H1 (cell line): ENCODE data around the gene TTC3. TPM values are rescaled to one million over a fixed set of nuclear protein-coding genes. Genes with fewer than 3 reads are reported as not detected.

Experiments
- CTCF ChIA-PET: fragments of 300-600 bp; sonication (Branson Sonifier 250); formaldehyde crosslinking; loops from one replicate; lab custom pipeline; 2021; ENCODE audit not compliant: partially characterized antibody; lab: Charles Lee
- POLR2A ChIA-PET: fragments of 300-600 bp; sonication (Branson Sonifier 250); formaldehyde crosslinking; loops from one replicate; lab custom pipeline; 2021; ENCODE audit warnings: inconsistent platforms; ENCODE audit not compliant: partially characterized antibody; lab: Charles Lee
- DNase-seq, 2 experiments: peaks; one replicate each; pipeline versions ENCODE4 v3.0.0 to v3.0.0-alpha.2; 2010 to 2022; ENCODE audit warnings: low spot score in 2 of 2, low read depth in 1 of 2, mixed read lengths in 1 of 2
- FAIRE-seq: peaks from 2 replicates; lab custom pipeline; 2011; peaks lifted over from hg19 to GRCh38; lab: Jason Lieb, UNC
- H2AFZ ChIP-seq: 2 replicates; pipeline ENCODE4 v1.8.1; 2012; ENCODE audit warnings: low read length, inconsistent platforms
- H2AK5ac ChIP-seq: 2 replicates; pipeline ENCODE4 v1.6.1; 2013; ENCODE audit warnings: low read depth, low read length
- H2BK120ac ChIP-seq: replicated peaks from 2 replicates; pipeline ENCODE3; 2013; ENCODE audit warnings: low read depth, low read length, inconsistent platforms
- H2BK12ac ChIP-seq: 2 replicates; pipeline ENCODE4 v1.6.1; 2013; ENCODE audit warnings: low read depth, low read length
- H2BK15ac ChIP-seq: 2 replicates; pipeline ENCODE4 v1.6.1; 2013; ENCODE audit warnings: low read length
- H2BK20ac ChIP-seq: 2 replicates; pipeline ENCODE4 v1.6.1; 2013; ENCODE audit warnings: low read length
- H2BK5ac ChIP-seq: 2 replicates; pipeline ENCODE4 v1.6.1; 2013; ENCODE audit warnings: low read depth, low read length
- H3K14ac ChIP-seq: 2 replicates; pipeline ENCODE4 v1.6.1; 2013; ENCODE audit warnings: inconsistent platforms; ENCODE audit not compliant: insufficient read length
- H3K18ac ChIP-seq: 2 replicates; pipeline ENCODE4 v1.6.1; 2013; ENCODE audit warnings: low read length; ENCODE audit errors: extremely low read depth
- H3K23ac ChIP-seq: 2 replicates; pipeline ENCODE4 v1.6.1; 2013; ENCODE audit warnings: inconsistent platforms; ENCODE audit not compliant: insufficient read length
- H3K23me2 ChIP-seq: 2 replicates; pipeline ENCODE4 v1.6.1; 2013; ENCODE audit warnings: low read depth, low read length
- H3K27ac ChIP-seq: 2 replicates; pipeline ENCODE4 v1.6.1; 2011; ENCODE audit warnings: low read depth, low read length, inconsistent platforms
- H3K27me3 ChIP-seq, 4 experiments: replicated peaks in 1 of 4; 1 replicate in 1 of 4; 2 replicates in 3 of 4; pipeline versions ENCODE4 v1.6.1 to v1.8.1; 2011 to 2013; ENCODE audit warnings: low read length in 3 of 4, mild to moderate bottlenecking in 3 of 4, inconsistent platforms in 2 of 4, mixed read lengths in 2 of 4, moderate library complexity in 1 of 4; ENCODE audit not compliant: control insufficient read depth in 3 of 4, insufficient read depth in 3 of 4; ENCODE audit errors: extremely low read depth in 1 of 4
- H3K36me3 ChIP-seq, 4 experiments: 2 replicates each; pipeline versions ENCODE4 v1.6.1 to v1.8.1; 2011 to 2013; ENCODE audit warnings: mild to moderate bottlenecking in 4 of 4, low read length in 3 of 4, moderate library complexity in 2 of 4, control low read depth in 1 of 4, inconsistent platforms in 1 of 4; ENCODE audit not compliant: insufficient read depth in 4 of 4, control insufficient read depth in 2 of 4
- H3K4ac ChIP-seq: replicated peaks from 2 replicates; pipeline ENCODE3; 2013; ENCODE audit warnings: low read length, low read depth, mixed read lengths, inconsistent platforms; ENCODE audit not compliant: insufficient read length
- H3K4me1 ChIP-seq, 4 experiments: replicated peaks in 1 of 4; 1 replicate in 1 of 4; 2 replicates in 3 of 4; pipeline versions ENCODE4 v1.6.1 to v1.8.1; 2011 to 2013; ENCODE audit warnings: low read length in 3 of 4, inconsistent platforms in 2 of 4, mixed read lengths in 1 of 4; ENCODE audit not compliant: insufficient read depth in 4 of 4, control insufficient read depth in 3 of 4
- H3K4me2 ChIP-seq, 2 experiments: 2 replicates each; pipeline versions ENCODE4 v1.6.1 to v1.8.1; 2011 to 2013; ENCODE audit warnings: low read depth in 2 of 2, low read length in 2 of 2, control low read depth in 1 of 2, inconsistent platforms in 1 of 2, mild to moderate bottlenecking in 1 of 2; ENCODE audit not compliant: insufficient read depth in 1 of 2
- H3K4me3 ChIP-seq, 4 experiments: fragments of 200-600, 300-600 bp in 1 of 4; sonication (generic), shearing (Covaris generic), sonication (Bioruptor Twin) in 1 of 4; 2 replicates each; pipeline versions ENCODE4 v1.5.1 to v1.8.1; 2011 to 2016; ENCODE audit warnings: low read length in 4 of 4, low read depth in 3 of 4, control low read depth in 2 of 4, inconsistent platforms in 2 of 4, mild to moderate bottlenecking in 2 of 4, mixed read lengths in 1 of 4, moderate library complexity in 1 of 4; ENCODE audit not compliant: insufficient read depth in 2 of 4; ENCODE audit errors: extremely low read depth in 1 of 4
- H3K56ac ChIP-seq: replicated peaks from 2 replicates; pipeline ENCODE3; 2013; ENCODE audit warnings: low read depth, mild to moderate bottlenecking, mixed read lengths, low read length, inconsistent platforms; ENCODE audit not compliant: insufficient read length
- H3K79me1 ChIP-seq: 2 replicates; pipeline ENCODE4 v1.6.1; 2013; ENCODE audit warnings: low read depth, low read length, control low read depth
- H3K79me2 ChIP-seq, 2 experiments: 2 replicates each; pipeline versions ENCODE4 v1.6.1 to v1.8.1; 2012 to 2013; ENCODE audit warnings: low read length in 2 of 2, mild to moderate bottlenecking in 2 of 2, inconsistent platforms in 1 of 2; ENCODE audit not compliant: insufficient read depth in 2 of 2, control insufficient read depth in 1 of 2
- H3K9ac ChIP-seq, 4 experiments: replicated peaks in 1 of 4; 1 replicate in 1 of 4; 2 replicates in 3 of 4; pipeline versions ENCODE4 v1.6.1 to v1.8.1; 2011 to 2013; ENCODE audit warnings: low read depth in 3 of 4, low read length in 3 of 4, control low read depth in 2 of 4, mild to moderate bottlenecking in 2 of 4, moderate library complexity in 2 of 4, inconsistent platforms in 1 of 4; ENCODE audit errors: extremely low read depth in 1 of 4
- H3K9me3 ChIP-seq, 2 experiments: 2 replicates each; pipeline versions ENCODE4 v1.6.1 to v1.8.1; 2012 to 2013; ENCODE audit warnings: mild to moderate bottlenecking in 2 of 2, moderate library complexity in 2 of 2, control low read depth in 1 of 2, inconsistent platforms in 1 of 2, low read depth in 1 of 2, low read length in 1 of 2, mixed read lengths in 1 of 2; ENCODE audit not compliant: insufficient read depth in 2 of 2
- H4K20me1 ChIP-seq, 2 experiments: replicated peaks in 1 of 2; 2 replicates each; pipeline versions ENCODE3 to v1.8.1; 2011 to 2013; ENCODE audit warnings: inconsistent platforms in 2 of 2, low read length in 2 of 2, mild to moderate bottlenecking in 1 of 2; ENCODE audit not compliant: insufficient read depth in 2 of 2, control insufficient read depth in 1 of 2
- H4K5ac ChIP-seq: 2 replicates; pipeline ENCODE4 v1.6.1; 2013; ENCODE audit warnings: low read length, low read depth, mixed read lengths, inconsistent platforms; ENCODE audit not compliant: insufficient read length
- H4K8ac ChIP-seq: 2 replicates; pipeline ENCODE4 v1.8.0; 2013; ENCODE audit warnings: mild to moderate bottlenecking, moderate library complexity, low read length, inconsistent platforms; ENCODE audit not compliant: insufficient read depth; ENCODE audit errors: extremely low read depth
- H4K91ac ChIP-seq: replicated peaks from 2 replicates; pipeline ENCODE3; 2013; ENCODE audit warnings: low read length, mixed read lengths, inconsistent platforms; ENCODE audit not compliant: insufficient read length
- CBX8 ChIP-seq: fragments of 300-800, 300-1000 bp; sonication (generic); IDR thresholded peaks from 2 replicates; pipeline ENCODE4 v1.7.1; 2016; ENCODE audit warnings: low read depth, low read length, borderline replicate concordance
- CHD2 ChIP-seq: IDR thresholded peaks from 2 replicates; pipeline ENCODE4 v1.6.1; 2012; ENCODE audit warnings: low read length, improper control_type of control experiment
- HDAC2 ChIP-seq, 2 experiments: fragments of 300-600 bp in 1 of 2; sonication (generic) in 1 of 2; IDR thresholded peaks; 2 replicates each; pipeline ENCODE4 v1.6.1; 2011 to 2012; ENCODE audit warnings: low read depth in 2 of 2, low read length in 2 of 2, mild to moderate bottlenecking in 2 of 2, moderate library complexity in 2 of 2, borderline replicate concordance in 1 of 2, inconsistent platforms in 1 of 2
- JUND ChIP-seq: IDR thresholded peaks from 2 replicates; pipeline ENCODE4 v1.6.1; 2011; ENCODE audit warnings: mild to moderate bottlenecking, improper control_type of control experiment, low read length
- RFX5 ChIP-seq: IDR thresholded peaks from 2 replicates; pipeline ENCODE4 v1.6.1; 2011; ENCODE audit warnings: low read depth, low read length, improper control_type of control experiment, borderline replicate concordance
- SP2 ChIP-seq: IDR thresholded peaks from 2 replicates; pipeline ENCODE4 v1.6.1; 2012; ENCODE audit warnings: mild to moderate bottlenecking, low read length, inconsistent platforms
- SP4 ChIP-seq: IDR thresholded peaks from 2 replicates; pipeline ENCODE4 v1.6.1; 2012; ENCODE audit warnings: low read length, inconsistent platforms
- TCF12 ChIP-seq: IDR thresholded peaks from 2 replicates; pipeline ENCODE4 v1.6.1; 2011; ENCODE audit warnings: low read depth, mild to moderate bottlenecking, low read length
- WGBS, 2 experiments: shearing (Covaris generic) in 1 of 2; methylation state at CpG; one replicate each; pipeline versions ENCODE4 v1.1.6 to v1.1.7; 2013 to 2015; ENCODE audit warnings: low lambda C conversion rate in 2 of 2, mixed read lengths in 2 of 2, inconsistent platforms in 1 of 2, low coverage in 1 of 2, missing lambda C conversion rate in 1 of 2; ENCODE audit not compliant: insufficient replicate concordance in 2 of 2, insufficient coverage in 1 of 2, insufficient read length in 1 of 2; ENCODE audit errors: extremely low coverage in 1 of 2, missing lambda C conversion rate in 1 of 2; 5-methylcytosine and 5-hydroxymethylcytosine counted together
- polyA plus RNA-seq, 7 experiments: library from polyadenylated mRNA; depleted of rRNA in 3 of 7; stranded (reverse) in 5 of 7; unstranded in 2 of 7; fragments of >200 nt in 5 of 7; fragments of 200-250 nt in 2 of 7; gene quantifications; 1 replicate in 5 of 7; 2 replicates in 1 of 7; 4 replicates in 1 of 7; pipeline versions ENCODE4 v1.2.1 to v1.2.3, GENCODE V29; 2011 to 2013; ENCODE audit warnings: missing spikeins in 2 of 7, mixed read lengths in 2 of 7
- total RNA-seq: library from RNA; stranded (reverse); fragmentation: NEBNext Ultra II Directional; extraction: Animal tissue kit (Norgen Biotek cat#: 25700); gene quantifications from 2 replicates; pipeline ENCODE4 v1.2.1, GENCODE V29; 2021
- TF ChIP-seq, protein P1 (sequence below): IDR thresholded peaks from 2 replicates; pipeline ENCODE4 v1.6.1; 2012; ENCODE audit warnings: low read length, inconsistent platforms
- TF ChIP-seq, protein P2 (sequence below): IDR thresholded peaks from 2 replicates; pipeline ENCODE4 v1.6.1; 2011; ENCODE audit warnings: low read depth, mild to moderate bottlenecking, low read length; ENCODE audit not compliant: insufficient read depth

TTC3 gene
- total and polyA plus RNA-seq, 2 of the 8 experiments (the other 6 are each of a cell fraction or from before 2014, with no cell fraction given) = 11.0 to 36.2 TPM

DNA sequence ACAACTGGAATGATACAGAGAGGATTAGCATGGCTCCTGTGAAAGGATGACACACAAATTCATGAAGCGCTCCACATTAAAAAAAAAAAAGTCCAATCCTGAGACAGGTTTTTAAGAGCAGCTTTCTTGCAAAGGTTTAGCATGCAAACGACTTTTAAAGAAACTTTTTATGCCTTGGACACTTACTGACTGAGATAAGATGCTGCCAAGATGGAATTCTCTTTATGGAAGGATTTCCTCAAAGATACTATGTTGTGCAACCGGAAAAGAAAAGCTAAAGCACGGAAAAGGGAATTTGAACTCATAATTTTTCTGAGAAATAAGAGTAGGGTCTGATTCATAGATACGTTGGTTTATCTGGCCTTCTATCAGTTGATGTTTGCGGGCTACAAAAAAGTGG lies 27.5 kb upstream of the TTC3 start:
- no peaks in the 10 kb centered on the region for H3K36me3 ChIP-seq
- H3K23ac ChIP-seq = no peak overlapping the region
- H2BK12ac ChIP-seq = no peak overlapping the region
- H2BK120ac ChIP-seq = no peak overlapping the region
- H3K4ac ChIP-seq = no peak overlapping the region
- H3K4me3 ChIP-seq = no peak overlapping the region
- CTCF ChIA-PET = interaction anchor here (0.6 to 0.7 kb wide), 2 partner anchors 54 to 77 kb away, joined by 3 to 4 read pairs; no protein-coding TSS in a partner anchor
- H2BK20ac ChIP-seq = no peak overlapping the region
- no peak overlapping the region for H3K14ac ChIP-seq
- H4K5ac ChIP-seq = no peak overlapping the region
- H3K9me3 ChIP-seq = no peaks in the 10 kb centered on the region
- no peak overlapping the region for H3K56ac ChIP-seq
- H2BK15ac ChIP-seq = no peak overlapping the region
- H2BK5ac ChIP-seq = no peak overlapping the region
- peaks cover 0 to 2% of the 10 kb centered on the region in 2 experiments for H4K20me1 ChIP-seq
- no peak overlapping the region for H4K91ac ChIP-seq
- H3K27ac ChIP-seq = no peak overlapping the region
- POLR2A ChIA-PET = no interaction called here
- H3K18ac ChIP-seq = no peak overlapping the region
- TF ChIP-seq TCF12 (no peak), SP2 (no peak), CBX8 (no peak), RFX5 (no peak), CHD2 (no peak), SP4 (no peak), HDAC2 (IDR thresholded peaks at IDR 0.05; ENCODE audit: borderline replicate concordance in 1 of 2, low read depth in 2 of 2, low read length in 2 of 2) (no peak), JUND (no peak)
- TF ChIP-seq, protein P1, sequence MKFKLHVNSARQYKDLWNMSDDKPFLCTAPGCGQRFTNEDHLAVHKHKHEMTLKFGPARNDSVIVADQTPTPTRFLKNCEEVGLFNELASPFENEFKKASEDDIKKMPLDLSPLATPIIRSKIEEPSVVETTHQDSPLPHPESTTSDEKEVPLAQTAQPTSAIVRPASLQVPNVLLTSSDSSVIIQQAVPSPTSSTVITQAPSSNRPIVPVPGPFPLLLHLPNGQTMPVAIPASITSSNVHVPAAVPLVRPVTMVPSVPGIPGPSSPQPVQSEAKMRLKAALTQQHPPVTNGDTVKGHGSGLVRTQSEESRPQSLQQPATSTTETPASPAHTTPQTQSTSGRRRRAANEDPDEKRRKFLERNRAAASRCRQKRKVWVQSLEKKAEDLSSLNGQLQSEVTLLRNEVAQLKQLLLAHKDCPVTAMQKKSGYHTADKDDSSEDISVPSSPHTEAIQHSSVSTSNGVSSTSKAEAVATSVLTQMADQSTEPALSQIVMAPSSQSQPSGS = no peak
- TF ChIP-seq, protein P2, sequence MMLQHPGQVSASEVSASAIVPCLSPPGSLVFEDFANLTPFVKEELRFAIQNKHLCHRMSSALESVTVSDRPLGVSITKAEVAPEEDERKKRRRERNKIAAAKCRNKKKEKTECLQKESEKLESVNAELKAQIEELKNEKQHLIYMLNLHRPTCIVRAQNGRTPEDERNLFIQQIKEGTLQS = no peak
- no peak overlapping the region for H2AFZ ChIP-seq
- no peaks in the 10 kb centered on the region for H3K23me2 ChIP-seq
- H3K9ac ChIP-seq = no peak overlapping the region
- H3K79me2 ChIP-seq = no peaks in the 10 kb centered on the region
- H3K4me2 ChIP-seq = no peak overlapping the region
- no peaks in the 10 kb centered on the region for H3K79me1 ChIP-seq
- no peak for DNase-seq
- WGBS, 2 experiments = 91% methylated on average over 6 of the region's 6 CpGs; no CpG with 5 or more reads in 1 of the 2 experiments
- peaks cover 0 to 63% (median 29%) of the 10 kb centered on the region in 4 experiments; a peak in 6 of 7 replicates for H3K27me3 ChIP-seq
- peaks cover 0 to 10% (median 5%) of the 10 kb centered on the region in 4 experiments; a peak in 5 of 7 replicates for H3K4me1 ChIP-seq
- no peak overlapping the region for H4K8ac ChIP-seq
- FAIRE-seq = no peak
- no peak overlapping the region for H2AK5ac ChIP-seq
